AG10803 (cell line): ENCODE data around the gene RAE1.

Source experiments
- DNase-seq: peaks from one replicate; pipeline ENCODE4 v3.0.0; 2010; ENCODE audit warnings: low read depth
- H3K4me3 ChIP-seq: 2 replicates; pipeline ENCODE4 v1.5.1; 2011; ENCODE audit warnings: mild to moderate bottlenecking, low read length, control low read depth
- CTCF ChIP-seq: conservative IDR thresholded peaks from 2 replicates; pipeline ENCODE4 v1.5.1; 2011; ENCODE audit warnings: mild to moderate bottlenecking, low read length, control low read depth, inconsistent platforms

Gene RAE1

GRCh38 chr20:57387945-57388371 is 36.9 kb downstream of the RAE1 start:
- no peak overlapping the region for H3K4me3 ChIP-seq
- no peak for TF ChIP-seq CTCF
- no peak for DNase-seq

- H3K4me3 ChIP-seq, result peak overlapping the region; percentile 41
- TF ChIP-seq CTCF, result peak; percentile 40
- peak; percentile 71 for DNase-seq
Measured at GRCh38 chr20:57388953-57389694, 38.1 kb downstream of the RAE1 start.

- peak overlapping the region; percentile 41 for H3K4me3 ChIP-seq
- TF ChIP-seq CTCF, result no peak
- DNase-seq, result no peak
Measured at GRCh38 chr20:57389695-57390603, 38.9 kb downstream of the RAE1 start.

GRCh38 chr20:57390604-57391438 is 39.8 kb downstream of the RAE1 start, which contains the start of gene RBM38:
Gene RBM38, plus strand, starts transcription at chr20:57391396. Its CDS starts 186 bp downstream, at chr20:57391582.
- DNase-seq, result peak; percentile 50
- TF ChIP-seq CTCF, result no peak
- H3K4me3 ChIP-seq, result peak within 1 kb of the TSS; percentile 73

GRCh38 chr20:57391439-57392301 is 40.6 kb downstream of the RAE1 start:
- H3K4me3 ChIP-seq, result peak overlapping the region; percentile 73
- peak; percentile 18 for DNase-seq
- no peak for TF ChIP-seq CTCF

GRCh38 chr20:57392512-57393271 is 41.6 kb downstream of the RAE1 start:
- H3K4me3 ChIP-seq, result peak overlapping the region; percentile 59
- DNase-seq, result no peak

More at GRCh38 chr20:57392512-57393271, 41.6 kb downstream of the RAE1 start:
- TF ChIP-seq CTCF, result no peak
